ENCODE data around the gene TRANK1. TPM values are rescaled to one million over a fixed set of nuclear protein-coding genes. Genes with fewer than 3 reads are reported as not detected.
"Not testable (repeated sequence)": the region's sequence is repeated elsewhere in the genome, so short reads cannot be mapped to it uniquely, and the experiment has no call there.

TRANK1 gene
- polyA plus RNA-seq, 1 donor from 2014 or later = 11.6 TPM

DNA sequence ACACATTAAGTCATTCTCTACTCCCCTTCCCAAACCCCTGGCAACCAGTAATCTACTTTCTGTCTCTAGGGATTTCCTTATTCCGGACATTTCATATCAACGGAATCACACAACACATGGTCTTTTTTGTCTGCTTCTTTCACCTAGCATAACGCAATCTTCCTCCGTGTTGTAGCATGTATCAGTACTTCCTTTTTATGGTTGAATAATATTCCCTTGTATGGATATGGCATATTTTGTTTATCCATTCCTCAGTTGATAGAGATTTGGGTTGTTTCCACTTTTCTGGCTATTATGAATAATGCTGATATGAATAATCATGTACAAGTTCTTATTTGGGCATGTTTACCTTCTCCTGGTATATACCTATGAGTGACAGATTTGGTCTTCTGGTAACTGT is 63.1 kb downstream of the TRANK1 start:
- H3K27me3 ChIP-seq (ENCODE audit: insufficient read depth, low read depth, low read length) = no peaks in the 10 kb centered on the region
- H4K20me1 ChIP-seq (ENCODE audit: insufficient read depth) = no peaks in the 10 kb centered on the region
- no peak for TF ChIP-seq POLR2AphosphoS5 (IDR thresholded peaks at IDR 0.05)
- TF ChIP-seq TAF1 (IDR thresholded peaks at IDR 0.05; ENCODE audit: low read depth) = no peak
- H3K9me2 ChIP-seq (ENCODE audit: insufficient read depth, low read length) = no peaks in the 10 kb centered on the region
- no peaks in the 10 kb centered on the region for H3K9me3 ChIP-seq (ENCODE audit: low read length)
- H3F3A ChIP-seq (ENCODE audit: insufficient read depth, low read length, poor library complexity, severe bottlenecking) = no peaks in the 10 kb centered on the region
- H3K9ac ChIP-seq (ENCODE audit: low read length) = no peak overlapping the region
- H3K36me3 ChIP-seq (ENCODE audit: insufficient read depth, low read length) = no peaks in the 10 kb centered on the region
- no peak overlapping the region for H3K4me2 ChIP-seq (ENCODE audit: low read length)
- no peaks in the 10 kb centered on the region for H3K79me2 ChIP-seq (replicated peaks; ENCODE audit: insufficient read depth, low read length)
- H3K4me3 ChIP-seq (ENCODE audit: low read length) = no peak overlapping the region
- no peak overlapping the region for H2AFZ ChIP-seq (ENCODE audit: low read depth, low read length)
- H3K27ac ChIP-seq (ENCODE audit: low read length) = no peak overlapping the region

DNA sequence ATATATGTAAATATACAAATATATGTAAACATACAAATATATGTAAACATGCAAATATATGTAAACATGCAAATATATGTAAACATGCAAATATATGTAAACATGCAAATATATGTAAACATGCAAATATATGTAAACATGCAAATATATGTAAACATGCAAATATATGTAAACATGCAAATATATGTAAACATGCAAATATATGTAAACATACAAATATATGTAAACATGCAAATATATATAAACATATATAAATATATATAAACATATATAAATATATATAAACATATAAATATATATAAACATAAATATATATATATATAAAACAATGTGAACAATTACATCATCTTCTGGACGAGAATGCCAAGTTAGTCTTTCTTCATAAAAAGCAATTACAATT is 65.0 kb downstream of the TRANK1 start:
- H3K9me3 ChIP-seq (ENCODE audit: low read length); H3K9me2 ChIP-seq (ENCODE audit: insufficient read depth, low read length); H3K27ac ChIP-seq (ENCODE audit: low read length); H3K36me3 ChIP-seq (ENCODE audit: insufficient read depth, low read length); H2AFZ ChIP-seq (ENCODE audit: low read depth, low read length); H3K4me3 ChIP-seq (ENCODE audit: low read length); H3K79me2 ChIP-seq (replicated peaks; ENCODE audit: insufficient read depth, low read length); H4K20me1 ChIP-seq (ENCODE audit: insufficient read depth); H3K4me2 ChIP-seq (ENCODE audit: low read length); H3K27me3 ChIP-seq (ENCODE audit: insufficient read depth, low read depth, low read length); H3F3A ChIP-seq (ENCODE audit: insufficient read depth, low read length, poor library complexity, severe bottlenecking); H3K9ac ChIP-seq (ENCODE audit: low read length): not testable (repeated sequence)

DNA sequence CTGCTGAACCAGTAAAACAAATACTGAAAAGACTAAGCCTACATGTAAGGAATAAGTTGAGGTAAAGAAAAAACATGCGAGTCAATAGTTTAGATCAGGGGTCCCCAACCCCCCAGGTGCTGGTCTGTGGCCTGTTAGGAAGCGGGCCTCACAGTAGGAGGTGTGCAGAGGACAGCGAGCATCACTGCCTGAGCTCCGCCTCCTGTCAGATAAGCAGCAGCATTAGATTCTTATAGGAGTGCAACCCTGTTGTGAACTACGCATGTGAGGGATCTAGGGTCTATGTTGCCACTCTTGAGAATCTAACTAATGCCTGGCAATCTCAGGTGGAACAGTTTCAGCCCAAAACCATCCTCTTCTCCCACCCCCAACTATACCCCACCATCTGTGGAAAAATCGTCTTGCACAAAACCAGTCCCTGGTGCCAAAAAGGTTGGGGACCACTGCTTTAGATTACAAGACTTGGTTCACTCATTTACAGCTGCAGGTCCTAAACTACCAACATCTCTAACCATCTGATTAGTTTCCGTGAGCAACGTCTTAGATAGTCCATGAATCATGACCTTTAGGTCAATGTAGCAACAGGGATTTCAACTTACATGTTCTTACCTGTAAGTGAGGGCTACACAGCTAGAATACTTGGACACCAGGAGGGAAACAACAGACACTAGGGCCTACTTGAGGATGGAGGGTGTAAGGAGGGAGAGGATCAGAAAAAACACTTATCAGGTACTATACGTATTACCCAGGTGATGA is 66.7 kb downstream of the TRANK1 start:
- Histone ChIP-seq H2AFZ (ENCODE audit: low read depth, low read length) (no peak overlapping the region), H3K36me3 (ENCODE audit: insufficient read depth, low read length) (no peaks in the 10 kb centered on the region), H3K27ac (ENCODE audit: low read length) (no peak overlapping the region), H4K20me1 (ENCODE audit: insufficient read depth) (no peaks in the 10 kb centered on the region), H3F3A (ENCODE audit: insufficient read depth, low read length, poor library complexity, severe bottlenecking) (no peaks in the 10 kb centered on the region), H3K9me2 (ENCODE audit: insufficient read depth, low read length) (no peaks in the 10 kb centered on the region), H3K9ac (ENCODE audit: low read length) (no peak overlapping the region), H3K9me3 (ENCODE audit: low read length) (no peaks in the 10 kb centered on the region), H3K4me2 (ENCODE audit: low read length) (no peak overlapping the region), H3K4me3 (ENCODE audit: low read length) (no peak overlapping the region), H3K79me2 (replicated peaks; ENCODE audit: insufficient read depth, low read length) (no peaks in the 10 kb centered on the region), H3K27me3 (ENCODE audit: insufficient read depth, low read depth, low read length) (no peaks in the 10 kb centered on the region)
- no peak for TF ChIP-seq RAD21 (conservative IDR thresholded peaks at IDR 0.05)

DNA sequence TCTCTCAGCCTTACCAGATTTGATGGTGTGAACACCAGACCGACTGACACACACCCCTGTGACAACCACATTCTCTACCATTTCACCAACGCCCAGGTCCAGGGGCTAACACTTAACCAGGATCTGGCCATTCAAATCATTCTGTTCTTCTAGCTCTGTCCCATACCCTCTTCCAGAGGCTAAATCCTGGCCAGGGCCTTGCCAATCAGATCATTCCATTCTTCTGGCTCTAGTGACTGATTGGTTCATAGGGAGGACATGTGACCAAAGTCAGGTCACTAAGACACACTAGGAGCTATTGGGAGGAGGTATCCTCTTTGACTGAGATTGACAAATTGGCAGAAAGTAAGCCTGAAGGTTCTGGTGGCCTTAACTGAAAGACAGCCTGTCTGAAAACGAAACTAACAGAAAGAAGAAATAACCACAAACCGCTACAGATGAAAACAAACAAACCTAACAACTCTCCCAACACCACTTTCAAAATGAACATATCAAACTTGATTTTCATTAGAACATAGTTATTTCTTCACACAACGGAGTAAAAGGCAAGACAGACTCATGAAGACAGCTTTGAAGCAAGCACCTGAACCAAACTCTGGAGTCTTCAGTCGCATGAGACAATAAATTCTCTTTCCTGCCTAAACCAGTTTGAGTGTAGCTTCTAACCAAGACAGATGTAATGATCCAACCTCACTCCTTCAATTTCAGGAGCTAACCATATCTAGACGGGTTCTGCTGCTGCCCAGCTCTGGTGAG is 68.5 kb downstream of the TRANK1 start:
- H3K9me3 ChIP-seq (ENCODE audit: low read length) = no peaks in the 10 kb centered on the region
- H2AFZ ChIP-seq (ENCODE audit: low read depth, low read length) = no peak overlapping the region
- no peak for TF ChIP-seq TAF1 (IDR thresholded peaks at IDR 0.05; ENCODE audit: low read depth)
- no peak for TF ChIP-seq POLR2AphosphoS5 (IDR thresholded peaks at IDR 0.05)
- no peak for TF ChIP-seq RAD21 (conservative IDR thresholded peaks at IDR 0.05)
- TF ChIP-seq, protein P1, sequence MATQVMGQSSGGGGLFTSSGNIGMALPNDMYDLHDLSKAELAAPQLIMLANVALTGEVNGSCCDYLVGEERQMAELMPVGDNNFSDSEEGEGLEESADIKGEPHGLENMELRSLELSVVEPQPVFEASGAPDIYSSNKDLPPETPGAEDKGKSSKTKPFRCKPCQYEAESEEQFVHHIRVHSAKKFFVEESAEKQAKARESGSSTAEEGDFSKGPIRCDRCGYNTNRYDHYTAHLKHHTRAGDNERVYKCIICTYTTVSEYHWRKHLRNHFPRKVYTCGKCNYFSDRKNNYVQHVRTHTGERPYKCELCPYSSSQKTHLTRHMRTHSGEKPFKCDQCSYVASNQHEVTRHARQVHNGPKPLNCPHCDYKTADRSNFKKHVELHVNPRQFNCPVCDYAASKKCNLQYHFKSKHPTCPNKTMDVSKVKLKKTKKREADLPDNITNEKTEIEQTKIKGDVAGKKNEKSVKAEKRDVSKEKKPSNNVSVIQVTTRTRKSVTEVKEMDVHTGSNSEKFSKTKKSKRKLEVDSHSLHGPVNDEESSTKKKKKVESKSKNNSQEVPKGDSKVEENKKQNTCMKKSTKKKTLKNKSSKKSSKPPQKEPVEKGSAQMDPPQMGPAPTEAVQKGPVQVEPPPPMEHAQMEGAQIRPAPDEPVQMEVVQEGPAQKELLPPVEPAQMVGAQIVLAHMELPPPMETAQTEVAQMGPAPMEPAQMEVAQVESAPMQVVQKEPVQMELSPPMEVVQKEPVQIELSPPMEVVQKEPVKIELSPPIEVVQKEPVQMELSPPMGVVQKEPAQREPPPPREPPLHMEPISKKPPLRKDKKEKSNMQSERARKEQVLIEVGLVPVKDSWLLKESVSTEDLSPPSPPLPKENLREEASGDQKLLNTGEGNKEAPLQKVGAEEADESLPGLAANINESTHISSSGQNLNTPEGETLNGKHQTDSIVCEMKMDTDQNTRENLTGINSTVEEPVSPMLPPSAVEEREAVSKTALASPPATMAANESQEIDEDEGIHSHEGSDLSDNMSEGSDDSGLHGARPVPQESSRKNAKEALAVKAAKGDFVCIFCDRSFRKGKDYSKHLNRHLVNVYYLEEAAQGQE (IDR thresholded peaks at IDR 0.05; ENCODE audit: borderline replicate concordance) = no peak
- no peak for TF ChIP-seq SMC3 (conservative IDR thresholded peaks at IDR 0.05; ENCODE audit: poor library complexity)
- TF ChIP-seq EP300 (conservative IDR thresholded peaks at IDR 0.05; ENCODE audit: poor library complexity, severe bottlenecking) = no peak
- TF ChIP-seq MXI1 (conservative IDR thresholded peaks at IDR 0.05; ENCODE audit: poor library complexity, severe bottlenecking) = no peak
- TF ChIP-seq, protein P2, sequence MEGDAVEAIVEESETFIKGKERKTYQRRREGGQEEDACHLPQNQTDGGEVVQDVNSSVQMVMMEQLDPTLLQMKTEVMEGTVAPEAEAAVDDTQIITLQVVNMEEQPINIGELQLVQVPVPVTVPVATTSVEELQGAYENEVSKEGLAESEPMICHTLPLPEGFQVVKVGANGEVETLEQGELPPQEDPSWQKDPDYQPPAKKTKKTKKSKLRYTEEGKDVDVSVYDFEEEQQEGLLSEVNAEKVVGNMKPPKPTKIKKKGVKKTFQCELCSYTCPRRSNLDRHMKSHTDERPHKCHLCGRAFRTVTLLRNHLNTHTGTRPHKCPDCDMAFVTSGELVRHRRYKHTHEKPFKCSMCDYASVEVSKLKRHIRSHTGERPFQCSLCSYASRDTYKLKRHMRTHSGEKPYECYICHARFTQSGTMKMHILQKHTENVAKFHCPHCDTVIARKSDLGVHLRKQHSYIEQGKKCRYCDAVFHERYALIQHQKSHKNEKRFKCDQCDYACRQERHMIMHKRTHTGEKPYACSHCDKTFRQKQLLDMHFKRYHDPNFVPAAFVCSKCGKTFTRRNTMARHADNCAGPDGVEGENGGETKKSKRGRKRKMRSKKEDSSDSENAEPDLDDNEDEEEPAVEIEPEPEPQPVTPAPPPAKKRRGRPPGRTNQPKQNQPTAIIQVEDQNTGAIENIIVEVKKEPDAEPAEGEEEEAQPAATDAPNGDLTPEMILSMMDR (IDR thresholded peaks at IDR 0.05; ENCODE audit: poor library complexity, severe bottlenecking) = no peak
- TF ChIP-seq EZH2 (IDR thresholded peaks at IDR 0.05; ENCODE audit: borderline replicate concordance, insufficient read depth, low read length, poor library complexity, severe bottlenecking) = no peak
- H3K9ac ChIP-seq (ENCODE audit: low read length) = no peak overlapping the region
- H3F3A ChIP-seq (ENCODE audit: insufficient read depth, low read length, poor library complexity, severe bottlenecking) = no peaks in the 10 kb centered on the region
- H3K36me3 ChIP-seq (ENCODE audit: insufficient read depth, low read length) = no peaks in the 10 kb centered on the region
- H3K79me2 ChIP-seq (replicated peaks; ENCODE audit: insufficient read depth, low read length) = no peaks in the 10 kb centered on the region
- no peaks in the 10 kb centered on the region for H3K9me2 ChIP-seq (ENCODE audit: insufficient read depth, low read length)
- no peaks in the 10 kb centered on the region for H4K20me1 ChIP-seq (ENCODE audit: insufficient read depth)
- H3K27me3 ChIP-seq (ENCODE audit: insufficient read depth, low read depth, low read length) = no peaks in the 10 kb centered on the region
- no peak overlapping the region for H3K4me2 ChIP-seq (ENCODE audit: low read length)
- no peak overlapping the region for H3K27ac ChIP-seq (ENCODE audit: low read length)
- H3K4me3 ChIP-seq (ENCODE audit: low read length) = no peak overlapping the region
